ENCODE measurements around the gene ETV5. TPM values are rescaled to one million over a fixed set of nuclear protein-coding genes. Genes with fewer than 3 reads are reported as not detected.

ETV5 gene
- total RNA-seq: not detected
- polyA plus RNA-seq: under 1 TPM in 1 of 4 donors, not detected in 3; 0.40 TPM

DNA sequence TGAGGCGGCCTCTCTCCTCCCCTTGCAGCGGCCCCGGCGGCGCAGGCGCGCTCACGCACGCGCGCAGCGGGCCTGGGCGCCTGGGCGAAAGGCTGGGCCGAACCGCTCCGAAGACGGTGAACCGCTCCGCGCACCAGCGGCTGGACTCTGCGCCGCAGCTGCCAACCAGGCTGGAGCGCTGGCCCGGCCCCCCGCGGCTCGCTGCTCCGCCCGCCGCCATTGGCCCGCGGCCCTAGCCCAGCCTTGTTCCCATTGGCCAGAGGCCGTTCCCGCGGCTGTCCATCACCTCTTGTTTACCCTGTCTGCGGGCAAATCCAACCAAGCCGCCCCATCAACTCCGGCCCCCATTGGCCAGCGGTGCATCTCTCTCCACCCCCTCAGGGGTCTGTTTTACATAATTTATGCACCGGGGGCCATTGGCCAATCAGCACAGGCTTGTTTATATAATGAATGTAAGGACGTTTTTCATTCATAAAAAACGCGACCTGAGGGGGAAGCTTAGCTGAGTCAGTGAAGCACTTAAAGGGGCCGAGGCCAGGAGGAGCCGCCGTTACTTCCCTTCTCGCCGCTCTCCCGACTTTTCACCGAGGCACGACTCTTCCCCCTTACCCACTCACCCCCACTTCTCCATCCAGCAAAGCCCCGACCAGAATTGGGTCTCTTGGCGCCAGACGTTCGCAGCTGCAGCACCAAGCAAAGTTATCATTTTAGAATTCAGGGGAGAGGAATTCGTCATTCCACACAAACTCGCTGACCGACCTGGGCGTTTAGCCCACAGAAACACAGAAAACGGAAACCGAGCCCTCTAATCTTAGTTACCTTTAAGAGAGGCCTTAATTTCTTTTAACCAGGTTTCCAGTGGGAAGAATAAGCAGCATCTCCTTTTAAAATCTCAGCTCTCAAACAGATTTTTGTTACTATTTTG lies at the start of gene ETV5:
Gene ETV5, minus strand, starts transcription at position 149 of the 925 bp plus-strand sequence. CDS start 3,221 bp downstream, outside the sequence.
- Histone ChIP-seq H3K4me3 (ENCODE audit: low read depth, low read length) (peak within 1 kb of the TSS; percentile 72), H3K27me3 (ENCODE audit: control insufficient read depth, insufficient read depth, low read length) (peaks cover 50% of the 10 kb centered on the region), H3K27ac (ENCODE audit: insufficient read depth, low read length, poor library complexity, severe bottlenecking) (no peak within 1 kb of the TSS), H3K9me3 (ENCODE audit: control insufficient read depth in 2 of 2, low read length in 2 of 2) (no peaks in the 10 kb centered on the region), H3K36me3 (ENCODE audit: control insufficient read depth, insufficient read depth, low read length) (no peaks in the 10 kb centered on the region), H3K4me1 (ENCODE audit: control insufficient read depth, insufficient read depth, low read length, poor library complexity, severe bottlenecking) (peaks cover 37% of the 10 kb centered on the region)
- H3K9me3 Mint-ChIP-seq: peaks cover 0 to 6% (median 0%) of the 10 kb centered on the region in 7 donors
- H3K27ac Mint-ChIP-seq: peak within 1 kb of the TSS; percentile 37 to 90 (median 80)
- DNase-seq: peak; percentile 75 to 93 (median 77)
- no peaks in the 10 kb centered on the region for H3K36me3 Mint-ChIP-seq
- peaks cover 95% of the 10 kb centered on the region for H3K27me3 Mint-ChIP-seq
- H3K4me3 Mint-ChIP-seq: peak within 1 kb of the TSS; percentile 78 to 97 (median 94)
- H3K4me1 Mint-ChIP-seq: peaks cover 4 to 41% (median 30%) of the 10 kb centered on the region in 4 donors
- peak; percentile 88 to 90 for ATAC-seq (ENCODE audit: low read depth in 2 of 2)

DNA sequence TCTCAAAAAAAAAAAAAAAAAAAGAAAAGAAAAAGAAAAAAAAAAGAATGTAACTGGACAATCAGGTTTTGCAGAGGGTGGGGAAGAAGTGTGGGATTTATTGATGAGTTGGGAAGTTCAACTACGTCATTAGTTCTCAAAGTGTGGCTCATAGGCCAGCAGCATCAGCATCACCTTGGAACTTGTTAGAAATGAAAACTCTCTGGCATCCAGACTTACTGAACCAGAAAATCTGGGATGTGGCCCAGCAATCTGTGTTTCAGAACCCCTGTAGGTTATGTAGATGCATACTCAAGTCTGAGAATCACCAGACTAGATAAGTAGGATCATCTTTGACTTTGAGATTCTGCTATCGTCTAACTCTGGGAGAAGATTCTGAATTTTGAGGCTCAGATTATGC lies 45.8 kb upstream of the ETV5 start:
- no peaks in the 10 kb centered on the region for H3K9me3 ChIP-seq (ENCODE audit: control insufficient read depth in 2 of 2, low read length in 2 of 2)
- H3K4me3 ChIP-seq (ENCODE audit: low read depth, low read length): no peak overlapping the region
- H3K4me1 ChIP-seq (ENCODE audit: control insufficient read depth, insufficient read depth, low read length, poor library complexity, severe bottlenecking): peaks cover 3% of the 10 kb centered on the region
- Mint-ChIP-seq H3K27ac (no peak overlapping the region), H3K4me3 (no peak overlapping the region), H3K9me3 (no peaks in the 10 kb centered on the region), H3K27me3 (peaks cover 32% of the 10 kb centered on the region), H3K4me1 (peaks cover 6 to 8% (median 6%) of the 10 kb centered on the region in 4 donors), H3K36me3 (no peaks in the 10 kb centered on the region)
- H3K27me3 ChIP-seq (ENCODE audit: control insufficient read depth, insufficient read depth, low read length): peaks cover 9% of the 10 kb centered on the region
- H3K27ac ChIP-seq (ENCODE audit: insufficient read depth, low read length, poor library complexity, severe bottlenecking): no peak overlapping the region
- DNase-seq: no peak
- ATAC-seq (ENCODE audit: low read depth in 2 of 2): no peak
- H3K36me3 ChIP-seq (ENCODE audit: control insufficient read depth, insufficient read depth, low read length): no peaks in the 10 kb centered on the region

DNA sequence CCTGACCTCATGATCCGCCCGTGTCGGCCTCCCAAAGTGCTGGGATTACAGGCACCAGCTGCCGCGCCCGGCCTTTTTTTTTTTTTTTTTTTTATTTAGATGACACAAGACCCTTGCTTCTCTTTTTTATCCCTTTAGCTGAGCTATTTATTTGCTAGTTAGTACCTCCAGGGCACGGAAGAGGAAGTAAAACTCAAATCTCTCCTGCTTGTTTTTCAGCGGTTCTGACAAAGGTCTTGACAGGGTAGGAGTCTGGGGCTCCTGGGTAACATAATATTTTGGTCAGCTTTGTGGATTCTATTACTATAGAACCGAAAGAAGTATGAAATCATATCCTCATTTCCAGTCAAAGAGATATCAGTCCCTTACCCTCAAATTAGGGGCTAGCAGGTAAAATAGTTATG lies 44.0 kb upstream of the ETV5 start:
- DNase-seq (peak in 1 of 3 donors; percentile 24), ATAC-seq (ENCODE audit: low read depth in 2 of 2) (peak; percentile 45 to 58)
- peaks cover 29% of the 10 kb centered on the region for H3K27me3 Mint-ChIP-seq
- H3K4me1 Mint-ChIP-seq: peaks cover 6 to 8% (median 6%) of the 10 kb centered on the region in 4 donors
- H3K36me3 ChIP-seq (ENCODE audit: control insufficient read depth, insufficient read depth, low read length): no peaks in the 10 kb centered on the region
- H3K4me3 ChIP-seq (ENCODE audit: low read depth, low read length): no peak overlapping the region
- H3K4me1 ChIP-seq (ENCODE audit: control insufficient read depth, insufficient read depth, low read length, poor library complexity, severe bottlenecking): peaks cover 3% of the 10 kb centered on the region
- H3K4me3 Mint-ChIP-seq: no peak overlapping the region
- H3K9me3 ChIP-seq (ENCODE audit: control insufficient read depth in 2 of 2, low read length in 2 of 2): no peaks in the 10 kb centered on the region
- H3K27ac Mint-ChIP-seq: no peak overlapping the region
- no peak overlapping the region for H3K27ac ChIP-seq (ENCODE audit: insufficient read depth, low read length, poor library complexity, severe bottlenecking)
- H3K36me3 Mint-ChIP-seq: no peaks in the 10 kb centered on the region
- no peaks in the 10 kb centered on the region for H3K9me3 Mint-ChIP-seq
- H3K27me3 ChIP-seq (ENCODE audit: control insufficient read depth, insufficient read depth, low read length): peaks cover 9% of the 10 kb centered on the region

DNA sequence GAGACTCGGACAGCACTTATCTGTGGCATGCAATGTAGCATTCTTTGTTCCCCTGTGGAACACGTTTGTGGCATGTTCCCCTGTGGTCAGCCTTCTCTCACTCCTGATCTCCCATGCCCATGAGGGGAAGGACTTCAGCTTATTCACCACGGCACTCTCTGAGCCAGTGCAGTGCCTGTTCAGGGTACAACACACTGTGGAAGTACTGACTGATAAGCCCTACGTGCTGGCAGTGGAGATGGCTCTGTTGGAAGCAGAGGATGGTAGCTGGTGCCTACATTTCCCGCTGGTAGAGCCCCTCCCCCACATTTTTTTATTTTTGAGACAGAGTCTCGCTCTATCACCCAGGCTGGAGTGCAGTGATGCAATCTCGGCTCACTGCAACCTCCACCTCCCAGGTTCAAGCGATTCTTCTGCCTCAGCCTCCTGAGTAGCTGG lies 43.5 kb upstream of the ETV5 start:
- Histone ChIP-seq H3K9me3 (ENCODE audit: control insufficient read depth in 2 of 2, low read length in 2 of 2) (no peaks in the 10 kb centered on the region), H3K27ac (ENCODE audit: insufficient read depth, low read length, poor library complexity, severe bottlenecking) (no peak overlapping the region), H3K4me1 (ENCODE audit: control insufficient read depth, insufficient read depth, low read length, poor library complexity, severe bottlenecking) (peaks cover 3% of the 10 kb centered on the region), H3K4me3 (ENCODE audit: low read depth, low read length) (no peak overlapping the region), H3K36me3 (ENCODE audit: control insufficient read depth, insufficient read depth, low read length) (no peaks in the 10 kb centered on the region), H3K27me3 (ENCODE audit: control insufficient read depth, insufficient read depth, low read length) (peaks cover 9% of the 10 kb centered on the region)
- ATAC-seq (ENCODE audit: low read depth in 2 of 2) (no peak), DNase-seq (no peak)
- H3K27ac Mint-ChIP-seq: no peak overlapping the region
- no peaks in the 10 kb centered on the region for H3K36me3 Mint-ChIP-seq
- H3K4me3 Mint-ChIP-seq: no peak overlapping the region
- peaks cover 29% of the 10 kb centered on the region for H3K27me3 Mint-ChIP-seq
- H3K9me3 Mint-ChIP-seq: no peaks in the 10 kb centered on the region
- peaks cover 6 to 8% (median 6%) of the 10 kb centered on the region in 4 donors for H3K4me1 Mint-ChIP-seq

DNA sequence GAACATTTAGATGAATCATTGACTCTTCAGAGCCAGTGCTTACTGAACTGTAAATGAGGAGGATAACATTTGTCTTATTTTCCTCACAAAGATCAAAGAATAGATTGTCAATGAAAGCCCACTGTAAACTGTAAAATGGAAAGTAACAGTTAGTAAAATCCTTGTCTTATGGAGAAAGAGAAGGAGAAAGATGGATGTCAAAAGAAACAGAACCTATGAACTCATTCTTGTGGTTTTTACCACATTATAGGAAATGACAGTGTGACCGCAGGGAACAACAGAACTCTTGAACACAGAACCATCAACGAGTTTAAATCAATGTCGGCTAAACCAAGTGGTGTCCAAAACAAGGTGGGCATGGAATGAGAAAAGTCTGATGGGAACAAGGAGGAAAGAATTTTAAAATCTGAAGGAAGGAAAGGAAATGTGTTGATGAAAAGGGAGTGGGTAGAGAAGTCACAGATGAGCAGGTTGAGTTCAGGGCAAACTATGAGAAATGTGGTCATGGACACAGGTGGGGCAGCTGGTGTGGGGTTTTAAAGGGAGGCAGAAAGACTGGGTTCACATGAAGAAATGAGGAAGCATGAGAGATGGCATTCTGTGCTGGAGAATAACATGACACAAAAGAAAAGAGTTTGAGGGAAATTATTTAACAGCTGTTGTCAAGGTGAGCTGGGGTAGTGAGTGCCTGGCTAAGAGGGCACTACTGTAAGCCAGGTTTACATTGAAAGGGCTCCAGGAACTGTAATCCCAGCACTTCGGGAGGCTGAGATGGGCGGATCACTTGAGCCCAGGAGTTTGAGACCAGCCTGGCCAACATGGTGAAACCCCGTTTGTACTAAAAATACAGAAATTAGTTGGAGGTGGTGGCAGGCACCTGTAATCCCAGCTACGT lies 42.4 kb upstream of the ETV5 start:
- Mint-ChIP-seq H3K4me3 (no peak overlapping the region), H3K27ac (no peak overlapping the region)
- H3K36me3 ChIP-seq (ENCODE audit: control insufficient read depth, insufficient read depth, low read length): no peaks in the 10 kb centered on the region

DNA sequence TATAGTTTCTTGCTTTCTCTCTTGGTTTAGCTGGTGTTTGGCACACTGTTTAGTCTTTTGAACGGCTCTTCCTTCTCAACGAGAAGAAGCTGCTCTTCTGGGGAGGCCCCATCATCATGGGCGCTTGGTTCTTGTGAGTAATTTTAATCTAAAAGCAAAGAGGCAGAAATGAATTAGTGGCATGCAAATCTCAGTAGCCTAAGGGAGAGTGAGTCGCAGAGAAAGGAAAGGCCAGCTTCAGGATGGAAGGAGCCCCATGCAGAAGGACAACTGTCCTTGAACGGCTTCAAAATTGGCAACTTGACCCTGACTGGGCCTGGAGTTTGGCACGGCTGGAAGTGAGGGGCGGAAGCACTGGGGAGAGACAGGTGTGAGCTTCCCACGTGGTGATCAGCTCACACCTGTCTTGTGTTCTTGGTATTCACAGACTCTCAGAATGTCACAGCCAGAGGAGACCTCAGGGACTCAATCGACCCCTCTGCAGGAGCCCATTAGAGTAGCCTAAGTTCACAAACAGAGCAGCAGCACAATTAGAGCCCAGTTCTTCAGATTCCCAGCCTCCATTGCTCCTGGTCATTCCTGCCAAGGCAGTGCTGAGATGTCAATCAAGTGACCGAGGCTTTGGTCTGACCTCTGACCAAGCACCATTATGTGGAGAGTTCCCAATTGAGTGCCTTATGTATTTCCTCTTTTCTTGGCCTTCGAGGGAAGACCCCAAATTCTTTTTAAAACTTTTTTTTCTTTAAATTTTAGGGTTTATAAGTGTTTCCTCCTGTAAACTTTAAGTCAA lies 41.3 kb upstream of the ETV5 start:
- Mint-ChIP-seq H3K27ac (no peak overlapping the region), H3K9me3 (peaks cover 0 to 1% (median 0%) of the 10 kb centered on the region in 7 donors), H3K4me3 (no peak overlapping the region), H3K4me1 (peaks cover 6 to 8% (median 6%) of the 10 kb centered on the region in 4 donors), H3K36me3 (no peaks in the 10 kb centered on the region), H3K27me3 (peaks cover 31% of the 10 kb centered on the region)
- Histone ChIP-seq H3K4me3 (ENCODE audit: low read depth, low read length) (no peak overlapping the region), H3K36me3 (ENCODE audit: control insufficient read depth, insufficient read depth, low read length) (no peaks in the 10 kb centered on the region), H3K27me3 (ENCODE audit: control insufficient read depth, insufficient read depth, low read length) (peaks cover 14% of the 10 kb centered on the region), H3K27ac (ENCODE audit: insufficient read depth, low read length, poor library complexity, severe bottlenecking) (no peak overlapping the region), H3K9me3 (ENCODE audit: control insufficient read depth in 2 of 2, low read length in 2 of 2) (no peaks in the 10 kb centered on the region), H3K4me1 (ENCODE audit: control insufficient read depth, insufficient read depth, low read length, poor library complexity, severe bottlenecking) (peaks cover 3% of the 10 kb centered on the region)
- no peak for DNase-seq
- ATAC-seq (ENCODE audit: low read depth in 2 of 2): no peak

More for the DNA sequence above, 42.4 kb upstream of the ETV5 start:
- peaks cover 35% of the 10 kb centered on the region for H3K27me3 Mint-ChIP-seq
- peaks cover 6 to 8% (median 6%) of the 10 kb centered on the region in 4 donors for H3K4me1 Mint-ChIP-seq
- H3K27me3 ChIP-seq (ENCODE audit: control insufficient read depth, insufficient read depth, low read length): peaks cover 14% of the 10 kb centered on the region
- peaks cover 0 to 1% (median 0%) of the 10 kb centered on the region in 7 donors for H3K9me3 Mint-ChIP-seq
- H3K27ac ChIP-seq (ENCODE audit: insufficient read depth, low read length, poor library complexity, severe bottlenecking): no peak overlapping the region
- no peak for ATAC-seq (ENCODE audit: low read depth in 2 of 2)
- H3K9me3 ChIP-seq (ENCODE audit: control insufficient read depth in 2 of 2, low read length in 2 of 2): no peaks in the 10 kb centered on the region
- peak in 1 of 3 donors; percentile 39 for DNase-seq
- H3K36me3 Mint-ChIP-seq: no peaks in the 10 kb centered on the region
- peaks cover 3% of the 10 kb centered on the region for H3K4me1 ChIP-seq (ENCODE audit: control insufficient read depth, insufficient read depth, low read length, poor library complexity, severe bottlenecking)
- no peak overlapping the region for H3K4me3 ChIP-seq (ENCODE audit: low read depth, low read length)
